Glutamatergic neuron (in vitro differentiated cells): ENCODE results near the gene SLC10A1. TPM values are rescaled to one million over a fixed set of nuclear protein-coding genes. Genes with fewer than 3 reads are reported as not detected.

Source experiments
- DNase-seq: peaks from one replicate; pipeline ENCODE4 v3.0.0; 2022
- H3K27ac Mint-ChIP-seq: one replicate; pipeline ENCODE4 v1.8.0; 2020; ENCODE audit warnings: mild to moderate bottlenecking, mixed read lengths, inconsistent platforms; ENCODE audit not compliant: unreplicated experiment
- H3K27me3 Mint-ChIP-seq: one replicate; pipeline ENCODE4 v1.8.0; 2020; ENCODE audit warnings: mild to moderate bottlenecking, moderate library complexity, mixed read lengths, inconsistent platforms; ENCODE audit not compliant: unreplicated experiment
- H3K36me3 Mint-ChIP-seq: one replicate; pipeline ENCODE4 v1.8.0; 2020; ENCODE audit warnings: mild to moderate bottlenecking, mixed read lengths, inconsistent platforms; ENCODE audit not compliant: unreplicated experiment
- H3K4me1 Mint-ChIP-seq: one replicate; pipeline ENCODE4 v1.8.0; 2020; ENCODE audit warnings: mild to moderate bottlenecking, low read depth, mixed read lengths, inconsistent platforms; ENCODE audit not compliant: unreplicated experiment
- H3K4me3 Mint-ChIP-seq: one replicate; pipeline ENCODE4 v1.8.0; 2020; ENCODE audit warnings: mild to moderate bottlenecking, mixed read lengths, inconsistent platforms; ENCODE audit not compliant: unreplicated experiment
- H3K9me3 Mint-ChIP-seq: one replicate; pipeline ENCODE4 v1.8.0; 2020; ENCODE audit warnings: mild to moderate bottlenecking, moderate library complexity, mixed read lengths, inconsistent platforms; ENCODE audit not compliant: unreplicated experiment
- total RNA-seq: library from RNA; stranded (reverse); fragmentation: NEBNext Ultra II Directional; extraction: Animal tissue kit (Norgen Biotek cat#: 25700); gene quantifications from one replicate; pipeline ENCODE4 v1.2.1, GENCODE V29; 2021; ENCODE audit not compliant: unreplicated experiment
- TF ChIP-seq, protein P1 (sequence below): fragments of 200-600 bp; sonication (generic); IDR thresholded peaks from one replicate; pipeline ENCODE4 v1.5.0; 2021; ENCODE audit not compliant: partially characterized antibody, unreplicated experiment

The SLC10A1 gene
- total RNA-seq, 1 donor from 2014 or later: not detected

DNA sequence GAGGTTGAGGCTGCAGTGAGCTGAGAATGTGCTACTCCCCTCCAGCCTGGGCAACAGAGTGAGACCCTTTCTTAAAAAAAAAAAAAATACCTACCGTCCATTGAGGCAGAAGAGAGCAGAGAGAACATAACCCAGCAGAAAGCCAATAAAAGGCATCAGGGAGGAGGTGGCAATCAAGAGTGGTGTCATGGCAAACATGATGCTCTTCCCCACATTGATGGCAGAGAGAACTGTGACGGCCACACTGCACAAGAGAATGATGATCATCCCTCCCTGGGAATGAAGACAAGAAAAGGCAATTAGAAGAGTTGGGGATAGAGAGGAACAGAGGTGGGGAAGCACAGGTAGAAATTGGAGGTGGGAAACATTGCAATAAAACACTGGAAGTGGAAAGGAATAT, 18.0 kb downstream of the SLC10A1 start:
- Mint-ChIP-seq H3K9me3 (peaks cover 2% of the 10 kb centered on the region), H3K36me3 (no peaks in the 10 kb centered on the region), H3K27me3 (no peaks in the 10 kb centered on the region), H3K4me1 (peaks cover 1% of the 10 kb centered on the region), H3K27ac (no peak overlapping the region), H3K4me3 (no peak overlapping the region)
- DNase-seq: no peak
- TF ChIP-seq, protein P1, sequence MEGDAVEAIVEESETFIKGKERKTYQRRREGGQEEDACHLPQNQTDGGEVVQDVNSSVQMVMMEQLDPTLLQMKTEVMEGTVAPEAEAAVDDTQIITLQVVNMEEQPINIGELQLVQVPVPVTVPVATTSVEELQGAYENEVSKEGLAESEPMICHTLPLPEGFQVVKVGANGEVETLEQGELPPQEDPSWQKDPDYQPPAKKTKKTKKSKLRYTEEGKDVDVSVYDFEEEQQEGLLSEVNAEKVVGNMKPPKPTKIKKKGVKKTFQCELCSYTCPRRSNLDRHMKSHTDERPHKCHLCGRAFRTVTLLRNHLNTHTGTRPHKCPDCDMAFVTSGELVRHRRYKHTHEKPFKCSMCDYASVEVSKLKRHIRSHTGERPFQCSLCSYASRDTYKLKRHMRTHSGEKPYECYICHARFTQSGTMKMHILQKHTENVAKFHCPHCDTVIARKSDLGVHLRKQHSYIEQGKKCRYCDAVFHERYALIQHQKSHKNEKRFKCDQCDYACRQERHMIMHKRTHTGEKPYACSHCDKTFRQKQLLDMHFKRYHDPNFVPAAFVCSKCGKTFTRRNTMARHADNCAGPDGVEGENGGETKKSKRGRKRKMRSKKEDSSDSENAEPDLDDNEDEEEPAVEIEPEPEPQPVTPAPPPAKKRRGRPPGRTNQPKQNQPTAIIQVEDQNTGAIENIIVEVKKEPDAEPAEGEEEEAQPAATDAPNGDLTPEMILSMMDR: no peak

DNA sequence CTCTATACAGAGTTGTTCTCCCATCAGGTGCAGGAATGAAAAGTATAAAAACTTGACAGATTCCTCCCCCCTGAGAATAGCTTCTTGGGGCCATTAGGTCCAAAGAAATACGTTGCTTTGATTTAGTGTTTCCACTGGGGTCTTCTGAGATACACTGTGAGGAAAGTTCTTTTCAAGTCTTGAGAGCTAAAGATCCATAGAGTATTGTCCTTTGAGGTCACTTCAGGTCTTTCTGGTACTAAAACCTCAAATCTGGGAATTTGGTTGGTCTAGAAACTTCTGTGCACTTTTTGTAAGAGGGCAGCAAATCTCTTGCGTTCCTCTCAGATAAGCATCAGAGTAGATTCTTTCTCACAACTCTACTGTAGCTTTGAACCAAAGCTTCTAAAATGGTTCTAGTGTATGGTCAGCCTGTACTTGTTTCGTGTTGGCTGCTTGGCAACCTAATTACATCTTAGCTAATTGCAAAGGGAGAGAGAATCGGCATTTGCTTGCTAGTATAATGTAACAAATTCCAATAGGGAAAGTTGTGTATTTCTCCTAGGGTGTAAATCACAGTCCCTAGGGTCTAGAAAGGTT, 20.1 kb downstream of the SLC10A1 start:
- no peak overlapping the region for H3K4me3 Mint-ChIP-seq
- DNase-seq: no peak
- H3K36me3 Mint-ChIP-seq: no peaks in the 10 kb centered on the region
- TF ChIP-seq, protein P1: no peak
- H3K27ac Mint-ChIP-seq: no peak overlapping the region
- H3K4me1 Mint-ChIP-seq: peaks cover 1% of the 10 kb centered on the region
- H3K27me3 Mint-ChIP-seq: no peaks in the 10 kb centered on the region
- peaks cover 2% of the 10 kb centered on the region for H3K9me3 Mint-ChIP-seq

DNA sequence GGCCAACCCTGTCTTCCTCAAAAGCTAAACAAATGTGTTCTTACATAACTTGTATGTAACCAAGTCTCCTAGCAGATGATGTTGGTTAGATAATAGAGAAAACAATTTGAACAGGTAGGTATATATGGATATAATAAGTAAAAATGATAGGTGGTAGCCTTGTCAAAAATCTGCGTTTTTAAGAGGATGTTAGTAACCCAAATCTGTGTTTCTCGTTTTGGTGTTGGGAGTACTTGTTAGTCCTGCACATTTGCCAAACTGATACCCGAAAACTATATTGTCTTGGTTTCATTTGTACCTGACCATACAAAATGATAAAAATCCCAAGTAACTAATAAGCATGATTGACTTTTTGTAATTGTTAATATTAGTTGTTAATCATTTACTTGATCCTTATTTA, 22.0 kb downstream of the SLC10A1 start:
- no peak overlapping the region for H3K27ac Mint-ChIP-seq
- no peaks in the 10 kb centered on the region for H3K36me3 Mint-ChIP-seq
- H3K9me3 Mint-ChIP-seq: no peaks in the 10 kb centered on the region
- no peak overlapping the region for H3K4me3 Mint-ChIP-seq
- TF ChIP-seq, protein P1: no peak
- H3K27me3 Mint-ChIP-seq: no peaks in the 10 kb centered on the region
- H3K4me1 Mint-ChIP-seq: peaks cover 1% of the 10 kb centered on the region
- no peak for DNase-seq

DNA sequence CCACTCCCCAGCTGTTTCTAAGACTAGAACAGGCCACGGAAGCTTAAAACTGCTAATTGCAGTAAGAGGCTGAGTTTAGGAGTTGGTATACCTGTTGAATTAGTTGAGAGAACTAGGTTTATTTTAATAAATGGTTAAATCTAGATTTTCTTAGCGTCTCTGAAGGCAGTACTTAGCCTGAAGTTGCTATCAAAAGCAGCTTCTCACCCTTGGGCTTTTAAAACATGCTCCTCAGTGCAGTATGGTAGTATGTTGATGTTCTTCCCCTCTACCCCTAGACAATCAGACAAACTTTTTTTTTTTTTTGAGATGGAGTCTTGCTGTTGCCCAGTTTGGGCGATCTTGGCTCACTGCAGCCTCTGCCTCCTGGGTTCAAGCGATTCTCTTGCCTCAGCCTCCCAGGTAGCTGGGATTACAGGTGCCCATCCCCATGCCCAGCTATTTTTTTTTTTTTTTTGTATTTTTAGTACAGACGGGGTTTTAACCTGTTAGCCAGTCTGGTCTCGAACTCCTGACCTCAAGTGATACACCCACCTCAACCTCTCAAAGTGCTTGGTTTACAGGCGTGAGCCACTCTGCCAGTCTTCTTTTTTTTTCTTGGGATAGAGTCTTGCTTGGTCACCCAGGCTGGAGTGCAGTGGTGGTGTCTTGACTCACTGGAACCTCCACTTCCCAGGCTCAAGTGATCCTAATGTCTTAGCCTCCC, 23.3 kb downstream of the SLC10A1 start:
- Mint-ChIP-seq H3K36me3 (no peaks in the 10 kb centered on the region), H3K9me3 (no peaks in the 10 kb centered on the region), H3K27ac (no peak overlapping the region), H3K4me1 (peaks cover 6% of the 10 kb centered on the region), H3K27me3 (no peaks in the 10 kb centered on the region), H3K4me3 (no peak overlapping the region)
- no peak for DNase-seq
- TF ChIP-seq, protein P1: no peak

DNA sequence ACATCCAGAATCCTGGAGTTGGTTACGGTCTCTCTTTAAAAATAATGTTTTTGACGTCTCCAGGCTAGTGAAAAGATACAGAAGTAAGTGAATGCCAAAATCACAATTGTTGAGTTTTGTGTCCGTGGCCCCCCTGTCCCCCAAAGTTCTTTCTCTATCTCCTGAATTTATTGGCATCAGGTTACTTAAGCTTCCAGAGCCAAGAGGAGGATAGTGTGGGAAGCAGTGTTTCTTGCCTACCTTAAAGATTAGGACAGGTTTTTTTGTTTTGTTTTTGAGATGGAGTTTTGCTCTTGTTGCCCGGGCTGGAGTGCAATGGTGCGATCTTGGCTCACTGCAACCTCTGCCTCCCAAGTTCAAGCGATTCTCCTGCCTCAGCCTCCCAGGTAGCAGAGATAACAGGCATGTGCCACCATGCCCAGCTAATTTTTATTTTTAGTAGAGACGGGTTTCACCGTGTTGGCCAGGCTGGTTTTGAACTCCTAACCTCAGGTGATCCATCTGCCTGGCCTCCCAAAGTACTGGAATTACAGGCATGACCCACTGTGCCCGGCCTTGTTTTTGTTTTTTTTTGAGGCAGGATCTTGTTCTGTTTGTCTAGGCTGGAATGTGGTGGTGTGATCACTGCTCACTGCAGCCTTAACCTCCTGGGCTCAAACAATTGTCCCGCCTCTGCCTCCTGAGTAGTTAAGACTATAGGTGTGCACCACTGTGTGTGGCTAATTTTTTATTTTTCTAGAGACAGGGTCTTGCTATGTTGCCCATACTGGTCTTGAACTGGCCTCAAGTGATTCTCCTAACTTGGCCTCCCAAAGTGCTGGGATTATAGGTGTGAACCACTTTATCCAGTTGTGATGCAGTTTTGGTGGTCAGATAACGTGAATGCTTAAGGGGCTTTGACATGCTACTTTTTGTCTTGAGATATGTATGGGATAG, 24.7 kb downstream of the SLC10A1 start:
- Mint-ChIP-seq H3K4me3 (no peak overlapping the region), H3K27ac (no peak overlapping the region), H3K4me1 (peaks cover 14% of the 10 kb centered on the region), H3K36me3 (no peaks in the 10 kb centered on the region), H3K27me3 (peaks cover 5% of the 10 kb centered on the region), H3K9me3 (peaks cover 6% of the 10 kb centered on the region)
- DNase-seq: no peak
- TF ChIP-seq, protein P1: no peak
